ENCODE results near the gene PALM2AKAP2. TPM values are rescaled to one million over a fixed set of nuclear protein-coding genes. Genes with fewer than 3 reads are reported as not detected.
A peak's percentile ranks its signal among the peaks of the same experiment; 100 is the strongest.

PALM2AKAP2 gene
- total RNA-seq: 100 to 1,000 TPM in 1 of 4 donors, 10 to 100 TPM in 3; 82.5 to 130 (median 86.2) TPM
- 7.6 TPM for polyA plus RNA-seq
- long read RNA-seq, donor 1, full-length matches to known transcripts: 8 of 35 reads
- long read RNA-seq, donor 1, partial matches to known transcripts: 10 of 35 reads
- long read RNA-seq, donor 1, other reads (novel, unspliced or antisense): 17 of 35 reads
- long read RNA-seq, donor 2, full-length matches to known transcripts: 4 of 23 reads
- long read RNA-seq, donor 2, partial matches to known transcripts: 17 of 23 reads
- long read RNA-seq, donor 2, other reads (novel, unspliced or antisense): 2 of 23 reads
- long read RNA-seq, donor 3, full-length matches to known transcripts: 36 of 283 reads
- long read RNA-seq, donor 3, partial matches to known transcripts: 199 of 283 reads
- long read RNA-seq, donor 3, other reads (novel, unspliced or antisense): 48 of 283 reads
- long read RNA-seq, donor 4, full-length matches to known transcripts: 3 of 7 reads
- long read RNA-seq, donor 4, partial matches to known transcripts: 1 of 7 reads
- long read RNA-seq, donor 4, other reads (novel, unspliced or antisense): 3 of 7 reads

GRCh38 chr9:109779711-109780452 is at the start of gene PALM2AKAP2:
Gene PALM2AKAP2, plus strand, starts transcription at chr9:109780198. Its CDS starts 291 bp downstream, at chr9:109780489.
- Histone ChIP-seq H3K4me1 (ENCODE audit: control insufficient read depth, insufficient read depth, low read length) (peaks cover 8% of the 10 kb centered on the region), H3K9me3 (ENCODE audit: control insufficient read depth, low read length) (no peaks in the 10 kb centered on the region), H3K4me3 (ENCODE audit: low read length) (peak within 1 kb of the TSS; percentile 89), H3K27ac (ENCODE audit: low read length) (peak within 1 kb of the TSS; percentile 80), H3K27me3 (ENCODE audit: control insufficient read depth, insufficient read depth) (no peaks in the 10 kb centered on the region)
- intact Hi-C loops (cut with DNase I): loop anchor here in 1 of 4 donors (10.0 kb wide), 3 partner anchors 65 to 205 kb away; no protein-coding TSS in a partner anchor
- peak; percentile 85 to 93 (median 91) for DNase-seq
- under 1% methylated on average over 85 of the region's 85 CpGs for WGBS
- peak; percentile 90 for ATAC-seq

- no peak for ATAC-seq
- Histone ChIP-seq H3K4me3 (ENCODE audit: low read length) (no peak overlapping the region), H3K4me1 (ENCODE audit: control insufficient read depth, insufficient read depth, low read length) (peaks cover 2% of the 10 kb centered on the region), H3K9me3 (ENCODE audit: control insufficient read depth, low read length) (no peaks in the 10 kb centered on the region), H3K27me3 (ENCODE audit: control insufficient read depth, insufficient read depth) (no peaks in the 10 kb centered on the region), H3K27ac (ENCODE audit: low read length) (no peak overlapping the region)
- intact Hi-C loops (cut with DNase I): no loop called here
- WGBS: 64% methylated on average over 3 of the region's 3 CpGs
- no peak for DNase-seq
Observed at GRCh38 chr9:109730228-109730627, 49.8 kb upstream of the PALM2AKAP2 start.

- intact Hi-C loops (cut with DNase I): no loop called here
- H3K4me3 ChIP-seq (ENCODE audit: low read length): no peak overlapping the region
- H3K9me3 ChIP-seq (ENCODE audit: control insufficient read depth, low read length): no peaks in the 10 kb centered on the region
- ATAC-seq: no peak
- DNase-seq: no peak
- WGBS: 50% methylated on average over 2 of the region's 2 CpGs
- H3K27me3 ChIP-seq (ENCODE audit: control insufficient read depth, insufficient read depth): no peaks in the 10 kb centered on the region
- H3K27ac ChIP-seq (ENCODE audit: low read length): no peak overlapping the region
- peaks cover 2% of the 10 kb centered on the region for H3K4me1 ChIP-seq (ENCODE audit: control insufficient read depth, insufficient read depth, low read length)
Observed at GRCh38 chr9:109733690-109734089, 46.3 kb upstream of the PALM2AKAP2 start.

- ATAC-seq: no peak
- 55% methylated on average over 2 of the region's 2 CpGs for WGBS
- intact Hi-C loops (cut with DNase I): no loop called here
- Histone ChIP-seq H3K27me3 (ENCODE audit: control insufficient read depth, insufficient read depth) (no peaks in the 10 kb centered on the region), H3K4me3 (ENCODE audit: low read length) (no peak overlapping the region), H3K9me3 (ENCODE audit: control insufficient read depth, low read length) (no peaks in the 10 kb centered on the region), H3K27ac (ENCODE audit: low read length) (no peak overlapping the region), H3K4me1 (ENCODE audit: control insufficient read depth, insufficient read depth, low read length) (peaks cover 2% of the 10 kb centered on the region)
- no peak for DNase-seq
Observed at GRCh38 chr9:109734814-109735213, 45.2 kb upstream of the PALM2AKAP2 start.

GRCh38 chr9:109735801-109736200 is 44.2 kb upstream of the PALM2AKAP2 start:
- DNase-seq: peak in 2 of 3 donors; percentile 46 to 67
- intact Hi-C loops (cut with DNase I): no loop called here
- H3K9me3 ChIP-seq (ENCODE audit: control insufficient read depth, low read length): no peaks in the 10 kb centered on the region
- no peaks in the 10 kb centered on the region for H3K27me3 ChIP-seq (ENCODE audit: control insufficient read depth, insufficient read depth)
- H3K4me3 ChIP-seq (ENCODE audit: low read length): no peak overlapping the region
- ATAC-seq: peak; percentile 85 to 89
- no peak overlapping the region for H3K27ac ChIP-seq (ENCODE audit: low read length)
- peaks cover 2% of the 10 kb centered on the region for H3K4me1 ChIP-seq (ENCODE audit: control insufficient read depth, insufficient read depth, low read length)
- WGBS: 46% methylated on average over 6 of the region's 6 CpGs

GRCh38 chr9:109737295-109737694 is 42.7 kb upstream of the PALM2AKAP2 start:
- no peak for DNase-seq

GRCh38 chr9:109739760-109740159 is 40.2 kb upstream of the PALM2AKAP2 start:
- Histone ChIP-seq H3K27ac (ENCODE audit: low read length) (no peak overlapping the region), H3K27me3 (ENCODE audit: control insufficient read depth, insufficient read depth) (no peaks in the 10 kb centered on the region), H3K4me1 (ENCODE audit: control insufficient read depth, insufficient read depth, low read length) (peaks cover 5% of the 10 kb centered on the region), H3K4me3 (ENCODE audit: low read length) (no peak overlapping the region), H3K9me3 (ENCODE audit: control insufficient read depth, low read length) (no peaks in the 10 kb centered on the region)
- DNase-seq: no peak
- no peak for ATAC-seq
- 72% methylated on average over 3 of the region's 3 CpGs for WGBS
- intact Hi-C loops (cut with DNase I): no loop called here

More at GRCh38 chr9:109737295-109737694, 42.7 kb upstream of the PALM2AKAP2 start:
- Histone ChIP-seq H3K4me1 (ENCODE audit: control insufficient read depth, insufficient read depth, low read length) (peaks cover 2% of the 10 kb centered on the region), H3K27ac (ENCODE audit: low read length) (no peak overlapping the region), H3K9me3 (ENCODE audit: control insufficient read depth, low read length) (no peaks in the 10 kb centered on the region), H3K27me3 (ENCODE audit: control insufficient read depth, insufficient read depth) (no peaks in the 10 kb centered on the region), H3K4me3 (ENCODE audit: low read length) (no peak overlapping the region)
- intact Hi-C loops (cut with DNase I): no loop called here
- WGBS: 80% methylated on average over 1 of the region's 1 CpG
- no peak for ATAC-seq

GRCh38 chr9:109742776-109743348 is 37.1 kb upstream of the PALM2AKAP2 start:
- DNase-seq (peak in 2 of 3 donors; percentile 25 to 77), ATAC-seq (peak in 1 of 2 donors; percentile 6)
- intact Hi-C loops (cut with DNase I): no loop called here
- H3K4me1 ChIP-seq (ENCODE audit: control insufficient read depth, insufficient read depth, low read length): peaks cover 5% of the 10 kb centered on the region
- no peak overlapping the region for H3K4me3 ChIP-seq (ENCODE audit: low read length)
- H3K27ac ChIP-seq (ENCODE audit: low read length): no peak overlapping the region
- no peaks in the 10 kb centered on the region for H3K27me3 ChIP-seq (ENCODE audit: control insufficient read depth, insufficient read depth)
- no peaks in the 10 kb centered on the region for H3K9me3 ChIP-seq (ENCODE audit: control insufficient read depth, low read length)
- WGBS: 50% methylated on average over 2 of the region's 2 CpGs

- H3K27me3 ChIP-seq (ENCODE audit: control insufficient read depth, insufficient read depth): no peaks in the 10 kb centered on the region
- DNase-seq (no peak), ATAC-seq (no peak)
- H3K9me3 ChIP-seq (ENCODE audit: control insufficient read depth, low read length): no peaks in the 10 kb centered on the region
- no peak overlapping the region for H3K27ac ChIP-seq (ENCODE audit: low read length)
- WGBS: 75% methylated on average over 2 of the region's 2 CpGs
- H3K4me3 ChIP-seq (ENCODE audit: low read length): no peak overlapping the region
- H3K4me1 ChIP-seq (ENCODE audit: control insufficient read depth, insufficient read depth, low read length): peaks cover 5% of the 10 kb centered on the region
- intact Hi-C loops (cut with DNase I): no loop called here
Observed at GRCh38 chr9:109743696-109744095, 36.3 kb upstream of the PALM2AKAP2 start.

GRCh38 chr9:109745335-109746283 is 34.4 kb upstream of the PALM2AKAP2 start:
- peak; percentile 94 for ATAC-seq
- Histone ChIP-seq H3K27me3 (ENCODE audit: control insufficient read depth, insufficient read depth) (no peaks in the 10 kb centered on the region), H3K4me1 (ENCODE audit: control insufficient read depth, insufficient read depth, low read length) (peaks cover 5% of the 10 kb centered on the region), H3K4me3 (ENCODE audit: low read length) (no peak overlapping the region), H3K27ac (ENCODE audit: low read length) (peak overlapping the region; percentile 32), H3K9me3 (ENCODE audit: control insufficient read depth, low read length) (no peaks in the 10 kb centered on the region)
- WGBS: 10% methylated on average over 11 of the region's 11 CpGs
- intact Hi-C loops (cut with DNase I): no loop called here
- DNase-seq: peak; percentile 67 to 93 (median 80)
